ENCODE measurements around the gene CRACR2A.

CRACR2A gene

DNA sequence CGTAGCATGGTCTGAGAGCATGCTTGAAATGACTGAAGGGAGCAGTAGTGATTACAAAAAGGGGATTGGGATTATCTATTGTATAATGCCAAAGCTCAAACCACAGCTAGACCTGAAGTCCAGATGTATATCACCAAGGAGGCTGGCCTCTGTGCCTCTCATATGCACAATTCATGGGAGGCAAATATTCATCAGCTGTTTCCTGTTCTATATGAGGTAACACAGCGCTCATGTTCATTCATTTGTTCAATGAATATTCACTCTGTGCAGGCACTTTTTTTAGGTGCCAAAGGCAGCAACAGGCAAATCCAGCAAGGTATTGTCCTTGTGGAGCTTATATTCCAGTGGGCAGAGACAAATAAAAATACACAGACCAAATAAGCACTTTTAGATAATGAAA is 39.0 kb downstream of the CRACR2A start:
- TF ChIP-seq POU2F2 (IDR thresholded peaks at IDR 0.05; ENCODE audit: low read depth, low read length): no peak
- no peak for TF ChIP-seq TAF1 (IDR thresholded peaks at IDR 0.05; ENCODE audit: low read depth, low read length)
- no peak for TF ChIP-seq POLR2AphosphoS5 (IDR thresholded peaks at IDR 0.05; ENCODE audit: low read depth, low read length)
- TF ChIP-seq POLR2A (IDR thresholded peaks at IDR 0.05; ENCODE audit: low read depth, low read length): no peak
- no peak for TF ChIP-seq PAX5 (IDR thresholded peaks at IDR 0.05; ENCODE audit: insufficient read depth, low read length, severe bottlenecking)
- TF ChIP-seq SPI1 (IDR thresholded peaks at IDR 0.05; ENCODE audit: low read depth, low read length): no peak
- no peak for DNase-seq (ENCODE audit: insufficient read length, low spot score)
- FAIRE-seq: no peak

DNA sequence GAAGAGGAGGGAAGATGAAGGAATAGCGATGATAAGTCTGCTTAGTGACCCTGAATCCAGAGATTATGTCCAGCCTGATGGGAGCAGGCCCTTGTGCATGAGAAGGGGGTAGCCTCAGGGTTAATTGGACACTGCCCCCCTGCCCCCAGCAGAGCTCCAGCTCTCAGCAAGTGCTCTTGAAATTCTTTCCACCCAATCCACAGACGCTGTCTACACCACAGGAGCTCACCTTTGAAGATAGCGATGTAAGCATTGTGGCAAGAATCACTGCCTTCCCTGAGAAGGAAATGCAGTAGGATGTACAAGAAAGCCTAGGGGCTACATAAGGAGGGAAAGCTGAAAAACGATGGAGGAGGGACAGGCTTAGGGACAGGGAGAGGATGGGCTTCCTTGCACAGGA is 39.4 kb downstream of the CRACR2A start:
- TF ChIP-seq POLR2A (IDR thresholded peaks at IDR 0.05; ENCODE audit: low read depth, low read length): no peak
- FAIRE-seq: no peak
- DNase-seq (ENCODE audit: insufficient read length, low spot score): no peak

DNA sequence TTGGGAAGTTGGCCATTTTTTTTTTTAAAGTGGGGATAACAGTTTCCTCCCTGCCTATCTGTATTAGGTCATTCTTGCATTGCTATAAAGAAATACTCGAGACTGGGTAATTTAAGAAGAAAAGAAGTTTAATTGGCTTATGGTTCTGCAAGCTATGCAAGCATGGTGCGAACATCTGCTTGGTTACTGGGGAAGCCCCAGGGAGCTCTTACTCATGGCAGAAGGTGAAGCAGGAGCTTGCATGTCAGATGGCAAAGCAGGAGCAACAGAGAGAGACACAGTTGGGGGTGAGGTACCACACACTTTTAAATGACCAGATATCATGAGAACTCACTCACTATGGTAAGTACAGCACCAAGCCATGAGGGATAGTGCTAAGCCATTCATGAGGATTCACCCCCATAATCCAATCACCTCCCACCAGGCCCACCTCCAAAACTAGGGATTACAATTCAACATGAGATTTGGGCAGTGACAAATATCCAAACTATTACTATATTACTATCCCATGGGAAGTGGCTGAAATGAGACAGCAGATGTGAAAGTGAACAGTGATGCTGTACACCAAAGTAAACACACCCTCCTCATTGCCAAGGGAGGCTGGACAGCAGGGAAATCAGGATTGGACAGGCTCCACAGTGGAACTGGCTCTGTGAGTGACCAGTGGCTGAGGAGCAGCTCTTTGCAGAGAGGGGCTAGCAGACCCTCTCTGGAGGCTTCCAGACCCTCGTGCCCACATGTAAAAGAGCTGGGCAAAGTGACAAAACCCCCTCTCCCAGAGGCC is 40.5 kb downstream of the CRACR2A start:
- no peak for FAIRE-seq
- DNase-seq (ENCODE audit: insufficient read length, low spot score): no peak
- TF ChIP-seq PAX5 (IDR thresholded peaks at IDR 0.05; ENCODE audit: insufficient read depth, low read length, severe bottlenecking): no peak
- TF ChIP-seq POLR2A (IDR thresholded peaks at IDR 0.05; ENCODE audit: low read depth, low read length): no peak
- TF ChIP-seq SPI1 (IDR thresholded peaks at IDR 0.05; ENCODE audit: low read depth, low read length): no peak
- TF ChIP-seq POU2F2 (IDR thresholded peaks at IDR 0.05; ENCODE audit: low read depth, low read length): no peak
- TF ChIP-seq POLR2AphosphoS5 (IDR thresholded peaks at IDR 0.05; ENCODE audit: low read depth, low read length): no peak
- no peak for TF ChIP-seq TAF1 (IDR thresholded peaks at IDR 0.05; ENCODE audit: low read depth, low read length)

DNA sequence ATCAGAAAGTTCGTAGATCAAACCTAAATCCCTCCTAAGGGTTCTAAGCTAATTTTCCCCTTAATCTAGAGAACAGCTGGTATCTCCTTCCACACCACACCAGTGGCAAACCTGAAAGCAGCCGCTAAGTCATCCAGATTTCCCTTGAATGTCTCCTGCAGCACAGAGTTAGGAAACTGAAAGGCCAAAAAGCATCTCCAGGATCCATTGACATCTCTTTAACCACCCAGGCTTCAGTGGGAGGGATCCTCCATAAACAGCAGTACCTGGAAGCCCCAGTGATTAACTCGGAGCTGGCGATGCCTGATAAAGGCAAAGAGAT is 47.6 kb downstream of the CRACR2A start:
- DNase-seq (ENCODE audit: insufficient read length, low spot score) (no peak), FAIRE-seq (no peak)
- TF ChIP-seq POLR2A (IDR thresholded peaks at IDR 0.05; ENCODE audit: low read depth, low read length) (no peak), POU2F2 (IDR thresholded peaks at IDR 0.05; ENCODE audit: low read depth, low read length) (no peak), POLR2AphosphoS5 (IDR thresholded peaks at IDR 0.05; ENCODE audit: low read depth, low read length) (no peak), PAX5 (IDR thresholded peaks at IDR 0.05; ENCODE audit: insufficient read depth, low read length, severe bottlenecking) (no peak), SPI1 (IDR thresholded peaks at IDR 0.05; ENCODE audit: low read depth, low read length) (no peak), TAF1 (IDR thresholded peaks at IDR 0.05; ENCODE audit: low read depth, low read length) (no peak)

GRCh38 chr12:3704512-3705353 is 48.2 kb downstream of the CRACR2A start:
- FAIRE-seq: no peak
- no peak for DNase-seq (ENCODE audit: insufficient read length, low spot score)
- TF ChIP-seq SPI1 (IDR thresholded peaks at IDR 0.05; ENCODE audit: low read depth, low read length) (no peak), PAX5 (IDR thresholded peaks at IDR 0.05; ENCODE audit: insufficient read depth, low read length, severe bottlenecking) (no peak), POLR2AphosphoS5 (IDR thresholded peaks at IDR 0.05; ENCODE audit: low read depth, low read length) (no peak), POU2F2 (IDR thresholded peaks at IDR 0.05; ENCODE audit: low read depth, low read length) (no peak), TAF1 (IDR thresholded peaks at IDR 0.05; ENCODE audit: low read depth, low read length) (no peak), POLR2A (IDR thresholded peaks at IDR 0.05; ENCODE audit: low read depth, low read length) (no peak)

DNA sequence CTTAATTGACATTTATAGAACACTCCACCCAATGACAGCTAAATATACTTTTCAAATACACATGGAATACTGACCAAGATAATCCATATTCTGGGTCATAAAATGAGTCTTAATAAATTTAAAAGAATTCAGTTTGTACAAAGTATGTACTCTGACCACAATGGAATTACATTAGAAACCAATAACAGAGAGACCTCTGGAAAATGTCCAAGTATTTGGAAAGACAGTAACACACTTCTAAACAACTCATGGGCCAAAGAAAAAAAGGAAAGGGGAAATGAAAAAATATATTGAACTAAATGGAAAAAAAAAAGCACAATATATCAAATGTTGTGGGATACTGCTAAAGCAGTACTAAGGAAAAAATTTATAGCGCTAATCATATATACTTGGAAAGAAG is 52.0 kb downstream of the CRACR2A start:
- FAIRE-seq (no peak), DNase-seq (ENCODE audit: insufficient read length, low spot score) (no peak)
- TF ChIP-seq SPI1 (IDR thresholded peaks at IDR 0.05; ENCODE audit: low read depth, low read length) (no peak), POLR2A (IDR thresholded peaks at IDR 0.05; ENCODE audit: low read depth, low read length) (no peak), TAF1 (IDR thresholded peaks at IDR 0.05; ENCODE audit: low read depth, low read length) (no peak), PAX5 (IDR thresholded peaks at IDR 0.05; ENCODE audit: insufficient read depth, low read length, severe bottlenecking) (no peak), POU2F2 (IDR thresholded peaks at IDR 0.05; ENCODE audit: low read depth, low read length) (no peak), POLR2AphosphoS5 (IDR thresholded peaks at IDR 0.05; ENCODE audit: low read depth, low read length) (no peak)

- no peak for DNase-seq (ENCODE audit: insufficient read length, low spot score)
- TF ChIP-seq TAF1 (IDR thresholded peaks at IDR 0.05; ENCODE audit: low read depth, low read length) (no peak), SPI1 (IDR thresholded peaks at IDR 0.05; ENCODE audit: low read depth, low read length) (no peak), PAX5 (IDR thresholded peaks at IDR 0.05; ENCODE audit: insufficient read depth, low read length, severe bottlenecking) (no peak), POU2F2 (IDR thresholded peaks at IDR 0.05; ENCODE audit: low read depth, low read length) (no peak), POLR2A (IDR thresholded peaks at IDR 0.05; ENCODE audit: low read depth, low read length) (no peak), POLR2AphosphoS5 (IDR thresholded peaks at IDR 0.05; ENCODE audit: low read depth, low read length) (no peak)
These were observed 54.5 kb downstream of the CRACR2A start for GRCh38 chr12:3698218-3698974.

DNA sequence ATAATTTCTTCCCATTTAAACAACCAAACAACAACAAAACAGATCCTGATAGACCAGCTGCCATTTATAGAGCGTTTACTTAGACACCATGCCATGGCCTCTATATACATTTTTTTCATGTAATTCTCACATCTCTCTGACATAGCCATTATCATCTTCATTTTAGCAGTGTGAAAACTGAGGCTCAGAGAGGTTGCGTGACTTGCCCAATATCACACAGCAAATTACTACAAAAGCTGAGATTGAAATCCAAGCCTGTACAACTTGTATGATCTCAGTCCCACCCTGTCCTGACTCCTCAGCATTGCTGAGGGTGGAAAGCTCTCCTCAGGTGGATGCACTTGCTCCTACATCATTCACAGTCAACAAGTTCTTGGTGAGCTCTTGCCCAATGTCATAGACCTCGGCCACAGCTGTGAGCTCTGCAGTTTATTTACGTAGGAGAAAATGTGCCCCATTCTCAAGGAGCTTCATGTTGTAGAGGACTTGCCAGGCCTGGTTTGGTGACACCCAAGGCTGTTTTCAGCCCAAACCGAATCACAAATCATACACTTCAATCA is 55.5 kb downstream of the CRACR2A start:
- FAIRE-seq (no peak), DNase-seq (ENCODE audit: insufficient read length, low spot score) (no peak)
- no peak for TF ChIP-seq POU2F2 (IDR thresholded peaks at IDR 0.05; ENCODE audit: low read depth, low read length)
- TF ChIP-seq PAX5 (IDR thresholded peaks at IDR 0.05; ENCODE audit: insufficient read depth, low read length, severe bottlenecking): no peak
- TF ChIP-seq TAF1 (IDR thresholded peaks at IDR 0.05; ENCODE audit: low read depth, low read length): no peak
- TF ChIP-seq SPI1 (IDR thresholded peaks at IDR 0.05; ENCODE audit: low read depth, low read length): no peak
- TF ChIP-seq POLR2A (IDR thresholded peaks at IDR 0.05; ENCODE audit: low read depth, low read length): no peak
- TF ChIP-seq POLR2AphosphoS5 (IDR thresholded peaks at IDR 0.05; ENCODE audit: low read depth, low read length): no peak

More at GRCh38 chr12:3698218-3698974, 54.5 kb downstream of the CRACR2A start:
- no peak for FAIRE-seq

DNA sequence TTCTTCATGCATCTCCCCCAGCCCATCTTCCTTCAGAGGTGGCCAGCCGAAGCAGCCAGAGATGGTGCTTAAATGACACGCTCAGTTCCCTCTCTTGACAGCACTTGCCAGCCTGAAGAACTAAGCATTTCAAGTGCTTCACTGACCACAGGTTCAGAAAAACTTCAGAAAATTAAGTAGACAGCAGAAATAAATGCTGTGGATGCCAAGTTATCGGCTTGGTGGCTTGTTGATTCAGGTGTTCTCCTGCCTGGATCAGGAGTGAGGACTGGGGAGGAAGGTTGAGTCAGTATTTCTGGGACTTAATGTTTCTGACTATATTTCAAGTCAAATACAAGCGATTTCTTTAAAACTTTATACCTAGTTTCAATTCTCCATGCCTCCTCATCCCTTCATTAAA is 58.2 kb downstream of the CRACR2A start:
- DNase-seq (ENCODE audit: insufficient read length, low spot score) (no peak), FAIRE-seq (no peak)
- no peak for TF ChIP-seq POLR2AphosphoS5 (IDR thresholded peaks at IDR 0.05; ENCODE audit: low read depth, low read length)
- no peak for TF ChIP-seq PAX5 (IDR thresholded peaks at IDR 0.05; ENCODE audit: insufficient read depth, low read length, severe bottlenecking)
- TF ChIP-seq TAF1 (IDR thresholded peaks at IDR 0.05; ENCODE audit: low read depth, low read length): no peak
- TF ChIP-seq POLR2A (IDR thresholded peaks at IDR 0.05; ENCODE audit: low read depth, low read length): no peak
- TF ChIP-seq POU2F2 (IDR thresholded peaks at IDR 0.05; ENCODE audit: low read depth, low read length): no peak
